Hepatocyte (in vitro differentiated cells): ENCODE data around the gene SLC7A8.

Source experiments
- CTCF ChIP-seq: fragments of 200-600 bp; sonication (generic); IDR thresholded peaks from 2 replicates; pipeline ENCODE4 v1.5.1; 2016; ENCODE audit warnings: antibody characterized with exemption, mild to moderate bottlenecking; ENCODE audit not compliant: poor library complexity
- EZH2 ChIP-seq: fragments of 200-600 bp; sonication (generic); IDR thresholded peaks from 2 replicates; pipeline ENCODE4 v1.6.1; 2016; ENCODE audit warnings: antibody characterized with exemption, mild to moderate bottlenecking, borderline replicate concordance
- EZH2phosphoT487 ChIP-seq: fragments of 200-600 bp; sonication (generic); IDR thresholded peaks from one replicate; pipeline ENCODE4 v1.6.1; 2018; ENCODE audit warnings: antibody characterized with exemption, mild to moderate bottlenecking, low read depth, moderate library complexity; ENCODE audit not compliant: unreplicated experiment, severe bottlenecking

- TF ChIP-seq CTCF (no peak), EZH2 (no peak), EZH2phosphoT487 (no peak)
Measured at GRCh38 chr14:23181946-23182345, 1.5 kb downstream of the SLC7A8 start.
